ENCODE results near the gene RPS2.

- TF ChIP-seq, protein P1, sequence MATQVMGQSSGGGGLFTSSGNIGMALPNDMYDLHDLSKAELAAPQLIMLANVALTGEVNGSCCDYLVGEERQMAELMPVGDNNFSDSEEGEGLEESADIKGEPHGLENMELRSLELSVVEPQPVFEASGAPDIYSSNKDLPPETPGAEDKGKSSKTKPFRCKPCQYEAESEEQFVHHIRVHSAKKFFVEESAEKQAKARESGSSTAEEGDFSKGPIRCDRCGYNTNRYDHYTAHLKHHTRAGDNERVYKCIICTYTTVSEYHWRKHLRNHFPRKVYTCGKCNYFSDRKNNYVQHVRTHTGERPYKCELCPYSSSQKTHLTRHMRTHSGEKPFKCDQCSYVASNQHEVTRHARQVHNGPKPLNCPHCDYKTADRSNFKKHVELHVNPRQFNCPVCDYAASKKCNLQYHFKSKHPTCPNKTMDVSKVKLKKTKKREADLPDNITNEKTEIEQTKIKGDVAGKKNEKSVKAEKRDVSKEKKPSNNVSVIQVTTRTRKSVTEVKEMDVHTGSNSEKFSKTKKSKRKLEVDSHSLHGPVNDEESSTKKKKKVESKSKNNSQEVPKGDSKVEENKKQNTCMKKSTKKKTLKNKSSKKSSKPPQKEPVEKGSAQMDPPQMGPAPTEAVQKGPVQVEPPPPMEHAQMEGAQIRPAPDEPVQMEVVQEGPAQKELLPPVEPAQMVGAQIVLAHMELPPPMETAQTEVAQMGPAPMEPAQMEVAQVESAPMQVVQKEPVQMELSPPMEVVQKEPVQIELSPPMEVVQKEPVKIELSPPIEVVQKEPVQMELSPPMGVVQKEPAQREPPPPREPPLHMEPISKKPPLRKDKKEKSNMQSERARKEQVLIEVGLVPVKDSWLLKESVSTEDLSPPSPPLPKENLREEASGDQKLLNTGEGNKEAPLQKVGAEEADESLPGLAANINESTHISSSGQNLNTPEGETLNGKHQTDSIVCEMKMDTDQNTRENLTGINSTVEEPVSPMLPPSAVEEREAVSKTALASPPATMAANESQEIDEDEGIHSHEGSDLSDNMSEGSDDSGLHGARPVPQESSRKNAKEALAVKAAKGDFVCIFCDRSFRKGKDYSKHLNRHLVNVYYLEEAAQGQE (IDR thresholded peaks at IDR 0.05; ENCODE audit: insufficient read depth in 1 of 2, low read depth in 2 of 2, low read length in 2 of 2) = no peak
- TF ChIP-seq TAF1 (IDR thresholded peaks at IDR 0.05; ENCODE audit: borderline replicate concordance, insufficient read depth, low read length) (no peak), POLR2AphosphoS5 (IDR thresholded peaks at IDR 0.05; ENCODE audit: low read depth, low read length) (no peak), SIN3A (IDR thresholded peaks at IDR 0.05; ENCODE audit: borderline replicate concordance, insufficient read depth, low read length) (no peak), FOXP2 (optimal IDR thresholded peaks at IDR 0.05; ENCODE audit: borderline replicate concordance, extremely low read depth, extremely low read length, insufficient read depth) (no peak)
These were observed 22.4 kb downstream of the RPS2 start for GRCh38 chr16:1942047-1942809.

All from PFSK-1 (cell line).